ENCODE measurements around the gene AEN.

GRCh38 chr15:88625943-88626741, 5.0 kb downstream of the AEN start:
- TF ChIP-seq, protein P1, sequence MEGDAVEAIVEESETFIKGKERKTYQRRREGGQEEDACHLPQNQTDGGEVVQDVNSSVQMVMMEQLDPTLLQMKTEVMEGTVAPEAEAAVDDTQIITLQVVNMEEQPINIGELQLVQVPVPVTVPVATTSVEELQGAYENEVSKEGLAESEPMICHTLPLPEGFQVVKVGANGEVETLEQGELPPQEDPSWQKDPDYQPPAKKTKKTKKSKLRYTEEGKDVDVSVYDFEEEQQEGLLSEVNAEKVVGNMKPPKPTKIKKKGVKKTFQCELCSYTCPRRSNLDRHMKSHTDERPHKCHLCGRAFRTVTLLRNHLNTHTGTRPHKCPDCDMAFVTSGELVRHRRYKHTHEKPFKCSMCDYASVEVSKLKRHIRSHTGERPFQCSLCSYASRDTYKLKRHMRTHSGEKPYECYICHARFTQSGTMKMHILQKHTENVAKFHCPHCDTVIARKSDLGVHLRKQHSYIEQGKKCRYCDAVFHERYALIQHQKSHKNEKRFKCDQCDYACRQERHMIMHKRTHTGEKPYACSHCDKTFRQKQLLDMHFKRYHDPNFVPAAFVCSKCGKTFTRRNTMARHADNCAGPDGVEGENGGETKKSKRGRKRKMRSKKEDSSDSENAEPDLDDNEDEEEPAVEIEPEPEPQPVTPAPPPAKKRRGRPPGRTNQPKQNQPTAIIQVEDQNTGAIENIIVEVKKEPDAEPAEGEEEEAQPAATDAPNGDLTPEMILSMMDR (IDR thresholded peaks at IDR 0.05) = no peak
- no peak for TF ChIP-seq POLR2A (IDR thresholded peaks at IDR 0.05)

Measured in lower leg skin (tissue), 3 donors.